ENCODE measurements around the gene APCDD1L. TPM values are rescaled to one million over a fixed set of nuclear protein-coding genes. Genes with fewer than 3 reads are reported as not detected.

APCDD1L gene
- total and polyA plus RNA-seq, 2 of the 8 experiments (the other 6 are each of a cell fraction or from before 2014, with no cell fraction given) = 0.83 to 3.1 TPM

- ChIA-PET POLR2A (ENCODE audit: partially characterized antibody) (interaction anchor here (0.9 kb wide), 1 partner anchor 9 kb away, joined by 4 read pairs; no protein-coding TSS in a partner anchor), CTCF (ENCODE audit: partially characterized antibody) (interaction anchor here (1.1 to 1.2 kb wide), 2 partner anchors 143 to 215 kb away, joined by 3 to 4 read pairs; no protein-coding TSS in a partner anchor)
- 88% methylated on average over 3 of the region's 3 CpGs; no CpG with 5 or more reads in 1 of the 2 experiments for WGBS, 2 experiments (ENCODE audit: extremely low coverage in 1 of 2, insufficient coverage in 1 of 2, insufficient read length in 1 of 2, insufficient replicate concordance in 2 of 2, low coverage in 1 of 2, low lambda C conversion rate in 2 of 2, missing lambda C conversion rate in 1 of 2)
- Histone ChIP-seq H3K4me2 (ENCODE audit: insufficient read depth in 1 of 2, low read depth in 2 of 2, low read length in 2 of 2) (no peak overlapping the region), H2BK15ac (ENCODE audit: low read length) (no peak overlapping the region), H2AFZ (ENCODE audit: low read length) (no peak overlapping the region), H2BK12ac (ENCODE audit: low read depth, low read length) (no peak overlapping the region), H2BK5ac (ENCODE audit: low read depth, low read length) (no peak overlapping the region), H4K20me1 (replicated peaks in 1 of 2; ENCODE audit: control insufficient read depth in 1 of 2, insufficient read depth in 2 of 2, low read length in 2 of 2) (no peaks in the 10 kb centered on the region), H4K5ac (ENCODE audit: insufficient read length, low read depth, low read length) (no peak overlapping the region), H3K36me3 (ENCODE audit: control insufficient read depth in 2 of 4, insufficient read depth in 4 of 4, low read length in 3 of 4) (no peaks in the 10 kb centered on the region), H3K79me2 (ENCODE audit: control insufficient read depth in 1 of 2, insufficient read depth in 2 of 2, low read length in 2 of 2) (no peaks in the 10 kb centered on the region), H3K9ac (replicated peaks in 1 of 4; ENCODE audit: extremely low read depth in 1 of 4, low read depth in 3 of 4, low read length in 3 of 4) (no peak overlapping the region), H2AK5ac (ENCODE audit: low read depth, low read length) (no peak overlapping the region), H3K4ac (replicated peaks; ENCODE audit: insufficient read length, low read depth, low read length) (no peak overlapping the region), H4K91ac (replicated peaks; ENCODE audit: insufficient read length, low read length) (no peak overlapping the region), H3K14ac (ENCODE audit: insufficient read length) (no peak overlapping the region), H3K23ac (ENCODE audit: insufficient read length) (no peak overlapping the region), H3K27ac (ENCODE audit: low read depth, low read length) (no peak overlapping the region), H2BK120ac (replicated peaks; ENCODE audit: low read depth, low read length) (no peak overlapping the region), H3K23me2 (ENCODE audit: low read depth, low read length) (no peaks in the 10 kb centered on the region), H3K4me1 (replicated peaks in 1 of 4; ENCODE audit: control insufficient read depth in 3 of 4, insufficient read depth in 4 of 4, low read length in 3 of 4) (peaks cover 3 to 4% (median 3%) of the 10 kb centered on the region in 4 experiments; a peak in 6 of 7 replicates), H3K18ac (ENCODE audit: extremely low read depth, low read length) (no peak overlapping the region), H3K79me1 (ENCODE audit: low read depth, low read length) (no peaks in the 10 kb centered on the region), H3K4me3 (ENCODE audit: extremely low read depth in 1 of 4, insufficient read depth in 2 of 4, low read depth in 3 of 4, low read length in 4 of 4) (no peak overlapping the region), H2BK20ac (ENCODE audit: low read length) (no peak overlapping the region), H3K27me3 (replicated peaks in 1 of 4; ENCODE audit: control insufficient read depth in 3 of 4, extremely low read depth in 1 of 4, insufficient read depth in 3 of 4, low read length in 3 of 4) (no peaks in the 10 kb centered on the region; a peak in 1 of 7 replicates), H4K8ac (ENCODE audit: extremely low read depth, insufficient read depth, low read length) (no peak overlapping the region), H3K9me3 (ENCODE audit: insufficient read depth in 2 of 2, low read depth in 1 of 2, low read length in 1 of 2) (peaks cover 7 to 15% of the 10 kb centered on the region in 2 experiments; a peak in 3 of 4 replicates), H3K56ac (replicated peaks; ENCODE audit: insufficient read length, low read depth, low read length) (no peak overlapping the region)
- FAIRE-seq (no peak), DNase-seq (ENCODE audit: low read depth in 1 of 2, low spot score in 2 of 2) (peak in 1 of 2 experiments; percentile 24)
- TF ChIP-seq NANOG (IDR thresholded peaks at IDR 0.05; ENCODE audit: insufficient read depth, low read depth, low read length, poor library complexity, severe bottlenecking) = no peak
- no peak for TF ChIP-seq EP300 (IDR thresholded peaks at IDR 0.05; ENCODE audit: borderline replicate concordance in 1 of 2, low read depth in 2 of 2, low read length in 2 of 2)
These were observed 36.9 kb downstream of the APCDD1L start for GRCh38 chr20:58478141-58478805.
